Transverse colon (tissue), 4 donors: Measurements from ENCODE around the gene RIPPLY1. TPM values are rescaled to one million over a fixed set of nuclear protein-coding genes. Genes with fewer than 3 reads are reported as not detected.
"Not testable (repeated sequence)": the region's sequence is repeated elsewhere in the genome, so short reads cannot be mapped to it uniquely, and the experiment has no call there.

Experiments used
- DNase-seq: peaks from one replicate; pipeline ENCODE4 v3.0.0-alpha.2; 2019
- H3K27ac ChIP-seq, 4 donors: fragments of 200-600 bp; sonication (generic); 2 replicates each; pipeline ENCODE4 v1.5.1; 2016 to 2018; ENCODE audit warnings: inconsistent platforms in 4 of 4
- H3K27me3 ChIP-seq: fragments of 200-600 bp; sonication (generic); 2 replicates; pipeline ENCODE4 v1.5.1; 2017; ENCODE audit warnings: inconsistent platforms
- H3K36me3 ChIP-seq, 4 donors: fragments of 200-600 bp; sonication (generic); 2 replicates each; pipeline ENCODE4 v1.5.1; 2017 to 2019; ENCODE audit warnings: inconsistent platforms in 4 of 4
- H3K4me1 ChIP-seq, 4 donors: fragments of 200-600 bp; sonication (generic); 2 replicates each; pipeline ENCODE4 v1.5.1; 2017 to 2020; ENCODE audit warnings: inconsistent platforms in 4 of 4
- H3K4me3 ChIP-seq, 4 donors: fragments of 200-600 bp; sonication (generic); 1 replicate in 1 of 4; 2 replicates in 3 of 4; pipeline versions ENCODE4 v1.5.1 to v1.6.1; 2017 to 2019; ENCODE audit warnings: inconsistent platforms in 4 of 4
- H3K9me3 ChIP-seq, 2 donors: fragments of 200-600 bp; sonication (generic); 2 replicates each; pipeline ENCODE4 v1.5.1; 2017 to 2019; ENCODE audit warnings: inconsistent platforms in 2 of 2
- EP300 ChIP-seq: sonication (generic); formaldehyde crosslinking; IDR thresholded peaks from one replicate; pipeline ENCODE4 v1.6.1; 2017; ENCODE audit warnings: antibody characterized with exemption, low read depth
- POLR2A ChIP-seq: fragments of 450-650 bp; IDR thresholded peaks from one replicate; pipeline ENCODE4 v1.6.1; 2016; ENCODE audit warnings: antibody characterized with exemption, mild to moderate bottlenecking, moderate library complexity
- POLR2AphosphoS5 ChIP-seq, 3 donors: sonication (generic); formaldehyde crosslinking; IDR thresholded peaks; one replicate each; pipeline ENCODE4 v1.6.1; 2016; ENCODE audit warnings: antibody characterized with exemption in 3 of 3
- WGBS, 2 donors: methylation state at CpG; one replicate each; pipeline ENCODE4 v1.1.5; 2018; ENCODE audit warnings: low coverage in 1 of 2; 5-methylcytosine and 5-hydroxymethylcytosine counted together
- in situ Hi-C, 4 donors: fragments of 200-750 bp; cut with MboI; loops; one replicate each; pipeline versions ENCODE4 v1.15.0 to v1.15.1; 2017; ENCODE audit warnings: low sequenced_read_pairs in 3 of 4, low pct_ligation_motif_present in 1 of 4, low pct_unique_long_range_greater_than_20kb in 1 of 4
- intact Hi-C: fragments of 100-400 bp; cut with DNase I; formaldehyde crosslinking; loops from one replicate; pipeline ENCODE4 v1.15.1; 2023; ENCODE audit warnings: low total_unique reads
- total RNA-seq, 4 donors: library from RNA; depleted of rRNA; stranded (reverse); fragments of >200 nt; gene quantifications; one replicate each; pipeline ENCODE4 v1.1.0, GENCODE V29; 2016
- TF ChIP-seq, protein P1 (sequence below), 5 experiments: fragments of 200-600 bp in 3 of 5; fragments of 450-650 bp in 2 of 5; sonication (generic) in 3 of 5; IDR thresholded peaks; 1 replicate in 2 of 5; 2 replicates in 3 of 5; pipeline ENCODE4 v1.5.1; 2016 to 2017; ENCODE audit warnings: antibody characterized with exemption in 5 of 5, inconsistent platforms in 3 of 5, mild to moderate bottlenecking in 2 of 5, moderate library complexity in 1 of 5

RIPPLY1 gene
- total RNA-seq, 4 donors from 2014 or later = not detected

DNA sequence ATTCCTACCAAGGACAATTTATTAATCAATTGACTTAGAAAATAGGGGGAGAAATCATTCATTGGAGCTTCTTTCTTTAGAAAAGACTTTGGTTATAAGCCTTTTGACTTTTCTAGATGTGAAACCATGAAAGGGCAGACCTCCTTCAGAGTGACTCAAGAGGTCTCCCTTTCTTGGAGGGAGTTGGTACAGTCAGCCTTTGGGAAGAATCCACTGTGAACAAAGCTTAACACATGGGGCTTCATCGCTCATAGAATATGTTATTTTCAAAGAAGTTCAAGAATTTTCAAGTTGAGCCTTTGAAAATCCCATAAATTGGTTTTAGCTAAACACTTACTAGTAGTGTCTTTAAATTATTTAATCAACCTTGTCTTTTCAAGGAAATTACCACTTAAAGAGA is 28.0 kb downstream of the RIPPLY1 start:
- H3K9me3 ChIP-seq = no peaks in the 10 kb centered on the region
- H3K4me1 ChIP-seq = no peaks in the 10 kb centered on the region
- H3K27ac ChIP-seq = no peak overlapping the region
- intact Hi-C loops = no loop called here
- no peak for DNase-seq
- TF ChIP-seq POLR2AphosphoS5 (IDR thresholded peaks at IDR 0.05) = no peak
- no peak for TF ChIP-seq EP300
- TF ChIP-seq, protein P1, sequence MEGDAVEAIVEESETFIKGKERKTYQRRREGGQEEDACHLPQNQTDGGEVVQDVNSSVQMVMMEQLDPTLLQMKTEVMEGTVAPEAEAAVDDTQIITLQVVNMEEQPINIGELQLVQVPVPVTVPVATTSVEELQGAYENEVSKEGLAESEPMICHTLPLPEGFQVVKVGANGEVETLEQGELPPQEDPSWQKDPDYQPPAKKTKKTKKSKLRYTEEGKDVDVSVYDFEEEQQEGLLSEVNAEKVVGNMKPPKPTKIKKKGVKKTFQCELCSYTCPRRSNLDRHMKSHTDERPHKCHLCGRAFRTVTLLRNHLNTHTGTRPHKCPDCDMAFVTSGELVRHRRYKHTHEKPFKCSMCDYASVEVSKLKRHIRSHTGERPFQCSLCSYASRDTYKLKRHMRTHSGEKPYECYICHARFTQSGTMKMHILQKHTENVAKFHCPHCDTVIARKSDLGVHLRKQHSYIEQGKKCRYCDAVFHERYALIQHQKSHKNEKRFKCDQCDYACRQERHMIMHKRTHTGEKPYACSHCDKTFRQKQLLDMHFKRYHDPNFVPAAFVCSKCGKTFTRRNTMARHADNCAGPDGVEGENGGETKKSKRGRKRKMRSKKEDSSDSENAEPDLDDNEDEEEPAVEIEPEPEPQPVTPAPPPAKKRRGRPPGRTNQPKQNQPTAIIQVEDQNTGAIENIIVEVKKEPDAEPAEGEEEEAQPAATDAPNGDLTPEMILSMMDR (IDR thresholded peaks at IDR 0.05) = no peak
- TF ChIP-seq POLR2A = no peak
- no peak overlapping the region for H3K4me3 ChIP-seq
- in situ Hi-C loops = no loop called here
- WGBS, 2 donors = 76% methylated on average over 1 of the region's 1 CpG; no CpG with 5 or more reads in 1 of the 2 donors
- H3K36me3 ChIP-seq = no peaks in the 10 kb centered on the region
- no peaks in the 10 kb centered on the region for H3K27me3 ChIP-seq

DNA sequence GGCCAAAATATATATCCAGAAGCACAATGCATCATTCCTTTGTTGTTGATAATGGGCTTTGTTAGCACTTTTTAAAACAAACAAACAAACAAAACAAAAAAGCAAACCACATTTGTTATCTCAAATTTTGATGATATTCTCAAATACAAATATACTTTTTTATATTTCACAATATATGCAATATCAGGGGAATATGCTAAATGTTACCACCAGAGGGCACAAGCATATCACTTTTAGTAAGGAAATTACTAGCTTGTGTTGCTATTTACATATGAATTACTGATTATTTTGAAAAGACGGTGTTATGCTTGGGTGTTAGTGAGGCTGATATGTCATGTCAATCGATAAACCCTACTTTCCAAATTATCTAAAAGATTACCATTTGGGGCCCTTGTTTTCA is 29.1 kb downstream of the RIPPLY1 start:
- 51% methylated on average over 2 of the region's 2 CpGs; no CpG with 5 or more reads in 1 of the 2 donors for WGBS, 2 donors
- in situ Hi-C loops (no loop called here), intact Hi-C loops (no loop called here)

DNA sequence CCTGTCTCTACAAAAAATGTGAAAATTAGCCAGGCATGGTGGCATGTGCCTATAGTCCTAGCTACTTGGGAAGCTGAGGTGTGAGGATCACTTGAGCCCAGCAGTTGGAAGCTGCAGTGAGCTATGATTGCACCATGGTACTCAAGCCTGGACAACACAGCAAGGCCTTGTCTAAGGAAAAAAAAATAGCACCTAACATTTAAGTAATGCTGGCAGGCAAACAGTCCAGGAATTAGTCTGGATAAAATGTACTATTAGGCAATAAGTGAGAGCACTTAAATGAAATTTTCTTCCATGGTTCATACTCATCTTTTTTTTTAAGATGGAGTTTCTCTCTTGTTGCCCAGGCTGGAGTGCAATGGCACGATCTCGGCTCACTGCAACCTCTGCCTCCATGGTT is 30.3 kb downstream of the RIPPLY1 start:
- in situ Hi-C loops, H3K27ac ChIP-seq: not testable (repeated sequence)
- WGBS, 2 donors = 94% methylated on average over 2 of the region's 2 CpGs; no CpG with 5 or more reads in 1 of the 2 donors

More for the DNA sequence above, 29.1 kb downstream of the RIPPLY1 start:
- no peak for DNase-seq
- TF ChIP-seq, protein P1 (IDR thresholded peaks at IDR 0.05) = peak; percentile 34 to 56 (median 40)
- TF ChIP-seq POLR2A = no peak
- H3K4me3 ChIP-seq = no peak overlapping the region
- no peaks in the 10 kb centered on the region for H3K9me3 ChIP-seq
- H3K36me3 ChIP-seq = no peaks in the 10 kb centered on the region
- H3K4me1 ChIP-seq = no peaks in the 10 kb centered on the region
- H3K27me3 ChIP-seq = no peaks in the 10 kb centered on the region
- no peak overlapping the region for H3K27ac ChIP-seq

DNA sequence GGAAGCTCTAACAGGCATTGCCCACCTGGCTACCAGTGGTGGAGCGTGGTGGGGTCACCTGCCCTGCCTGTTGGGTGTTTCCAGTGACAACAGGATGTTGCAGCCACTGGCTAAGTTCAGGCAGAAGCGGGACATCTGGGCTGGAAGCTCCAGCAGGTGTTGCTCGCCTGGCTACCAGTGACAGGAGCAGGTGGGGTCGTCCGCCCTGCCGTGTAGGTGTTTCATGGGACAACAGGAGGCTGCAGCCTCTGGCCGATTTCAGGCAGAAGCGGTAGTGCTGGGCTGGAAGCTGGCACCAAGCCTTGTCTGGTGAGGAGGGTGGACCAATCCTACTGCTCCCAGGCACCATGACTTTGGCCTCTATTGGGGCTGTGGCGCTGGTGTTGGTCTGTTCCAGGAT is 39.4 kb downstream of the RIPPLY1 start:
- intact Hi-C loops (no loop called here), in situ Hi-C loops (no loop called here)
- TF ChIP-seq POLR2A = no peak
- H3K27me3 ChIP-seq = no peaks in the 10 kb centered on the region
- DNase-seq = no peak
- 84% methylated on average over 9 of the region's 9 CpGs; no CpG with 5 or more reads in 1 of the 2 donors for WGBS, 2 donors
- H3K4me3 ChIP-seq = no peak overlapping the region
- no peaks in the 10 kb centered on the region for H3K4me1 ChIP-seq
- H3K9me3 ChIP-seq = no peaks in the 10 kb centered on the region
- no peaks in the 10 kb centered on the region for H3K36me3 ChIP-seq
- no peak overlapping the region for H3K27ac ChIP-seq

More for the DNA sequence above, 30.3 kb downstream of the RIPPLY1 start:
- intact Hi-C loops, DNase-seq, H3K4me1 ChIP-seq, H3K4me3 ChIP-seq, H3K36me3 ChIP-seq, H3K27me3 ChIP-seq, H3K9me3 ChIP-seq: not testable (repeated sequence)

DNA sequence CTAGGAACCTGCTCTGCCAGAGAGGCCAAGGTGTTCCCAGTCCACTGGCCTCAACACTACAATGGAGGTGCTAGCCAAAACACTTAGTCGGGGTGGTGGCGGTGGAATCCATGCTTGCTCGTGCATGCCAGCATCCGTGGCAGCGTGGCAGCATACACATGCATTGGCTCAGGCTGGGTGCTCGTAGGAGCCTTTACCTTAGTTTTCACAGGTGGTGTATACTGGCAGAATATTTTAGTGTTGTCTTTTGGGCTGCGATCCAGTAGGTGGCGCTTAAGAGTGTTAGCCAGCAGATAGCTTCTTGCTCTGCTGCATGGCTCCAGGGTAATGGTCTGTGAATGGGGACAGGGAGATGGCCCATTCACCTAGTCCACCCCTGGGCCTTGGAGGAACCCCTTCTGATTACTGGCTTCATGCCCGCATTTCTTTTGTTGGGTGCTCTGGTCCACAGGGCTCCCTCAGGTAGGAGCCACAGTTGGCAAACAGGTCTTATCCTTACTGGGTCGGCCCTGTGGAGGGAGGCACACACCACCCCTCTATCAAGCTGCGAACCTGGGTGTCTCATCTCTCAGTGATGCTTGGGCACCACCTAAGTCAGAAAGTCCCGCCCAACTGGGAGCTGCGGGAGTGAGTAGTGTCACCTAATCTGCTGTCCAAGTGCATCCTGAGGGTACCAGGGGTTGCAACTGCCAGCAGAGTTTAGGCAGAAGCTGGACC is 40.0 kb downstream of the RIPPLY1 start:
- Histone ChIP-seq H3K36me3 (no peaks in the 10 kb centered on the region), H3K4me1 (no peaks in the 10 kb centered on the region), H3K9me3 (no peaks in the 10 kb centered on the region), H3K4me3 (no peak overlapping the region), H3K27ac (no peak overlapping the region), H3K27me3 (no peaks in the 10 kb centered on the region)
- DNase-seq = peak; percentile 19
- in situ Hi-C loops = no loop called here
- 62% methylated on average over 13 of the region's 13 CpGs; no CpG with 5 or more reads in 1 of the 2 donors for WGBS, 2 donors
- TF ChIP-seq, protein P1 (IDR thresholded peaks at IDR 0.05) = peak in 1 of 5 experiments; percentile 8
- TF ChIP-seq EP300 (no peak), POLR2A (no peak)
- intact Hi-C loops = no loop called here

Other genes with a start within 250 kb of the RIPPLY1 start
- 10 to 100 TPM in 3 of 4 donors, 1 to 10 TPM in 1; 6.7 to 54.8 (median 30.4) TPM for gene RNF128, start 176.6 kb downstream of the RIPPLY1 start, total RNA-seq
- 10 to 100 TPM in 1 of 4 donors, 1 to 10 TPM in 3; 3.7 to 13.5 (median 7.1) TPM for gene TBC1D8B, start 100.7 kb downstream of the RIPPLY1 start, total RNA-seq
- under 1 TPM in 2 of 4 donors, not detected in 2; 0.16 to 0.27 TPM for gene CLDN2, start 17.1 kb upstream of the RIPPLY1 start, total RNA-seq
- 10 to 100 TPM in 1 of 4 donors, 1 to 10 TPM in 3; 6.3 to 19.1 (median 8.9) TPM for gene MORC4, start 96.9 kb upstream of the RIPPLY1 start, total RNA-seq
- gene RBM41, start 215.5 kb upstream of the RIPPLY1 start, total RNA-seq = 10 to 100 TPM; 10.1 to 28.8 (median 20.5) TPM